HCT116 (cell line): ENCODE measurements around the gene LILRB1. TPM values are rescaled to one million over a fixed set of nuclear protein-coding genes. Genes with fewer than 3 reads are reported as not detected.

ENCODE experiments used
- ATAC-seq: fragments of 200-7000 bp; cut with Tn5 transposase; 2 replicates; pipeline ENCODE4 v1.9.1; 2020; ENCODE audit warnings: mild to moderate bottlenecking, moderate library complexity
- BruUV-seq: library from RNA; stranded (reverse); fragments of 400-500 nt; replicated peaks from 2 replicates; lab custom pipeline; 2021; lab: Mats Ljungman, UMichigan
- CTCF ChIA-PET: fragments of 300-600 bp; sonication (Branson Sonifier 250); formaldehyde crosslinking; loops from one replicate; lab custom pipeline; 2021; ENCODE audit warnings: antibody characterized with exemption; lab: Charles Lee
- POLR2A ChIA-PET: fragments of 300-600, 350-600 bp; sonication (Branson Sonifier 250); formaldehyde crosslinking; loops from one replicate; lab custom pipeline; 2021; ENCODE audit warnings: antibody characterized with exemption; lab: Charles Lee
- RAD21 ChIA-PET, 2 experiments: fragments of 300-600 bp; sonication (Branson Sonifier 250); formaldehyde crosslinking; loops; one replicate each; lab custom pipeline; 2023; ENCODE audit warnings: low total read pairs in 2 of 2; ENCODE audit not compliant: uncharacterized antibody in 2 of 2, unreplicated experiment in 2 of 2, low non-redundant PET in 1 of 2; lab: Charles Lee
- DNase-seq: peaks from one replicate; pipeline ENCODE4 v3.0.0-alpha.2; 2010; ENCODE audit warnings: low read depth, low spot score
- H2AFZ ChIP-seq: fragments of 200-600 bp; shearing (Covaris generic), sonication (generic); 2 replicates; pipeline ENCODE4 v1.6.1; 2017; ENCODE audit warnings: low read depth, mixed run types, mixed read lengths, antibody characterized with exemption, low read length; ENCODE audit not compliant: poor library complexity, severe bottlenecking
- H3K27ac ChIP-seq: 2 replicates; pipeline ENCODE4 v1.5.1; 2012; ENCODE audit warnings: low read depth, low read length
- H3K27me3 ChIP-seq: fragments of 200-600 bp; sonication (generic); 2 replicates; pipeline ENCODE4 v1.6.1; 2016; ENCODE audit warnings: mixed run types, low read length, mixed read lengths; ENCODE audit not compliant: insufficient read depth
- H3K36me3 ChIP-seq, 2 experiments: fragments of 200-500 bp in 1 of 2; fragments of 200-600 bp in 1 of 2; sonication (Bioruptor generic) in 1 of 2; sonication (generic) in 1 of 2; 2 replicates each; pipeline versions ENCODE4 v1.5.1 to v1.6.1; 2014 to 2016; ENCODE audit warnings: low read length in 2 of 2, inconsistent platforms in 1 of 2, mixed read lengths in 1 of 2, mixed run types in 1 of 2; ENCODE audit not compliant: insufficient read depth in 2 of 2, control insufficient read depth in 1 of 2
- H3K4me1 ChIP-seq, 2 experiments: fragments of 200-600 bp in 1 of 2; sonication (generic) in 1 of 2; 2 replicates each; pipeline versions ENCODE4 v1.5.1 to v1.6.1; 2012 to 2017; ENCODE audit warnings: low read length in 2 of 2, inconsistent platforms in 1 of 2, mild to moderate bottlenecking in 1 of 2, mixed read lengths in 1 of 2, mixed run types in 1 of 2, moderate library complexity in 1 of 2; ENCODE audit not compliant: insufficient read depth in 2 of 2, control insufficient read depth in 1 of 2
- H3K4me2 ChIP-seq: fragments of 200-600 bp; sonication (generic); 2 replicates; pipeline ENCODE4 v1.6.1; 2017; ENCODE audit warnings: mixed run types, low read length, mixed read lengths
- H3K4me3 ChIP-seq, 2 experiments: fragments of 200-600 bp in 1 of 2; sonication (generic) in 1 of 2; replicated peaks in 1 of 2; 2 replicates each; pipeline ENCODE4 v1.5.1; 2011 to 2016; ENCODE audit warnings: low read length in 2 of 2, control low read depth in 1 of 2, low read depth in 1 of 2, mild to moderate bottlenecking in 1 of 2, mixed read lengths in 1 of 2, mixed run types in 1 of 2
- H3K79me2 ChIP-seq: fragments of 200-600 bp; sonication (generic); 2 replicates; pipeline ENCODE4 v1.6.1; 2017; ENCODE audit warnings: mild to moderate bottlenecking, mixed run types, low read length, moderate library complexity, mixed read lengths; ENCODE audit not compliant: insufficient read depth
- H3K9ac ChIP-seq: fragments of 200-600 bp; sonication (generic); 2 replicates; pipeline ENCODE4 v1.6.1; 2016; ENCODE audit warnings: low read length, mixed read lengths
- H3K9me2 ChIP-seq: fragments of 200-600 bp; sonication (generic), shearing (Covaris generic); 2 replicates; pipeline ENCODE4 v1.6.1; 2017; ENCODE audit warnings: mixed run types, mild to moderate bottlenecking, moderate library complexity; ENCODE audit not compliant: insufficient read depth
- H3K9me3 ChIP-seq, 2 experiments: fragments of 200-500 bp in 1 of 2; fragments of 200-600 bp in 1 of 2; sonication (Bioruptor generic) in 1 of 2; sonication (generic) in 1 of 2; 2 replicates each; pipeline ENCODE4 v1.6.1; 2014 to 2017; ENCODE audit warnings: low read length in 2 of 2, mixed read lengths in 2 of 2, inconsistent platforms in 1 of 2, low read depth in 1 of 2, mild to moderate bottlenecking in 1 of 2, mixed run types in 1 of 2, moderate library complexity in 1 of 2; ENCODE audit not compliant: control insufficient read depth in 1 of 2, insufficient read depth in 1 of 2
- H4K20me1 ChIP-seq: fragments of 200-600 bp; sonication (generic), shearing (Covaris generic); 2 replicates; pipeline ENCODE4 v1.6.1; 2017; ENCODE audit warnings: mixed run types, mild to moderate bottlenecking, moderate library complexity; ENCODE audit not compliant: insufficient read depth
- CEBPB ChIP-seq: IDR thresholded peaks from 2 replicates; pipeline ENCODE4 v1.6.1; 2012; ENCODE audit warnings: low read depth
- CTCF ChIP-seq, 3 experiments: fragments of 200-600 bp in 1 of 3; sonication (generic) in 1 of 3; IDR thresholded peaks in 2 of 3; conservative IDR thresholded peaks in 1 of 3; 2 replicates each; pipeline ENCODE4 v1.5.1; 2012 to 2017; ENCODE audit warnings: low read depth in 2 of 3, low read length in 2 of 3, antibody characterized with exemption in 1 of 3, borderline replicate concordance in 1 of 3, control low read depth in 1 of 3, mild to moderate bottlenecking in 1 of 3, mixed read lengths in 1 of 3, mixed run types in 1 of 3, moderate library complexity in 1 of 3; ENCODE audit not compliant: insufficient read depth in 1 of 3
- EZH2phosphoT487 ChIP-seq: fragments of 200-600 bp; IDR thresholded peaks from 2 replicates; pipeline ENCODE4 v1.6.1; 2018; ENCODE audit warnings: antibody characterized with exemption, borderline replicate concordance
- FOSL1 ChIP-seq: IDR thresholded peaks from 2 replicates; pipeline ENCODE4 v1.6.1; 2012; ENCODE audit warnings: low read depth
- POLR2A ChIP-seq: IDR thresholded peaks from 2 replicates; pipeline ENCODE4 v1.7.0; 2011; ENCODE audit warnings: borderline replicate concordance; ENCODE audit not compliant: insufficient read depth, insufficient read length; ENCODE audit errors: extremely low read depth
- RAD21 ChIP-seq: IDR thresholded peaks from 2 replicates; pipeline ENCODE4 v1.6.1; 2012; ENCODE audit warnings: low read depth, mild to moderate bottlenecking
- SIN3A ChIP-seq: IDR thresholded peaks from 2 replicates; pipeline ENCODE4 v1.6.1; 2012; ENCODE audit warnings: low read depth
- ZNF274 ChIP-seq: fragments of 200-500 bp; sonication (Bioruptor generic); IDR thresholded peaks from 2 replicates; pipeline ENCODE4 v1.6.1; 2014; ENCODE audit warnings: mild to moderate bottlenecking, low read depth, low read length, inconsistent platforms
- intact Hi-C: fragments of 100-400 bp; cut with micrococcal nuclease; formaldehyde crosslinking; loops from 2 replicates; pipeline ENCODE4 v1.10.0; 2022
- total RNA-seq: library from RNA; stranded (reverse); gene quantifications from one replicate; pipeline ENCODE4 v1.2.1, GENCODE V29; 2021; ENCODE audit not compliant: unreplicated experiment
- TF ChIP-seq, protein P1 (sequence below): IDR thresholded peaks from 2 replicates; pipeline ENCODE4 v1.6.1; 2012

LILRB1 gene
- total RNA-seq, 1 experiment from 2014 or later: not detected

- Histone ChIP-seq H3K4me3 (no peak overlapping the region), H2AFZ (no peak overlapping the region), H4K20me1 (no peaks in the 10 kb centered on the region), H3K9me3 (no peaks in the 10 kb centered on the region)
- no peak for DNase-seq
- BruUV-seq: no TSS peak
- TF ChIP-seq CTCF (IDR thresholded peaks at IDR 0.05 in 2 of 3, conservative IDR thresholded peaks at IDR 0.05 in 1 of 3; ENCODE audit: borderline replicate concordance in 1 of 3, insufficient read depth in 1 of 3, low read depth in 2 of 3, low read length in 2 of 3): no peak
- TF ChIP-seq RAD21: no peak
- no peak for TF ChIP-seq EZH2phosphoT487
- no peak for TF ChIP-seq ZNF274
- TF ChIP-seq CEBPB: no peak
- no peak for TF ChIP-seq FOSL1
- no peak for TF ChIP-seq POLR2A
- TF ChIP-seq SIN3A: no peak
- TF ChIP-seq, protein P1, sequence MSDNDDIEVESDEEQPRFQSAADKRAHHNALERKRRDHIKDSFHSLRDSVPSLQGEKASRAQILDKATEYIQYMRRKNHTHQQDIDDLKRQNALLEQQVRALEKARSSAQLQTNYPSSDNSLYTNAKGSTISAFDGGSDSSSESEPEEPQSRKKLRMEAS: no peak
- TF ChIP-seq, all 23 proteins: peak for 0
- H3K9me2 ChIP-seq: no peaks in the 10 kb centered on the region
- no peaks in the 10 kb centered on the region for H3K36me3 ChIP-seq
- ATAC-seq: no peak
- H3K27ac ChIP-seq: no peak overlapping the region
- no peaks in the 10 kb centered on the region for H3K79me2 ChIP-seq
- intact Hi-C loops: no loop called here
- H3K27me3 ChIP-seq: peaks cover 39% of the 10 kb centered on the region
- POLR2A ChIA-PET: no interaction called here
- H3K9ac ChIP-seq: no peak overlapping the region
- CTCF ChIA-PET: no interaction called here
- H3K4me2 ChIP-seq: no peak overlapping the region
- RAD21 ChIA-PET: no interaction called here
- H3K4me1 ChIP-seq: no peaks in the 10 kb centered on the region
Observed at GRCh38 chr19:54606891-54607784, 23.1 kb upstream of the LILRB1 start.
